Aorta (tissue), 5 donors: ENCODE measurements around the gene RGS7. TPM values are rescaled to one million over a fixed set of nuclear protein-coding genes. Genes with fewer than 3 reads are reported as not detected.
"Not testable (repeated sequence)": the region's sequence is repeated elsewhere in the genome, so short reads cannot be mapped to it uniquely, and the experiment has no call there.

Experiments used
- ATAC-seq: fragments of 200-7000 bp; cut with Tn5 transposase; one replicate; pipeline ENCODE4 v1.9.1; 2022; ENCODE audit warnings: moderate library complexity; ENCODE audit not compliant: low FRiP score
- DNase-seq, 2 donors: peaks; one replicate each; pipeline ENCODE4 v3.0.0-alpha.2; 2020
- H3K27ac ChIP-seq, 2 donors: one replicate each; pipeline ENCODE4 v1.5.1; 2013; ENCODE audit warnings: low read length in 2 of 2, mild to moderate bottlenecking in 2 of 2, moderate library complexity in 2 of 2, control low read depth in 1 of 2, inconsistent platforms in 1 of 2, low read depth in 1 of 2
- H3K27me3 ChIP-seq, 2 donors: one replicate each; pipeline ENCODE4 v1.6.1; 2013; ENCODE audit warnings: control low read depth in 1 of 2, low read length in 1 of 2, mild to moderate bottlenecking in 1 of 2, moderate library complexity in 1 of 2; ENCODE audit not compliant: insufficient read depth in 2 of 2, control insufficient read depth in 1 of 2
- H3K36me3 ChIP-seq, 2 donors: one replicate each; pipeline ENCODE4 v1.6.1; 2013; ENCODE audit warnings: control low read depth in 1 of 2, low read length in 1 of 2, mild to moderate bottlenecking in 1 of 2; ENCODE audit not compliant: insufficient read depth in 2 of 2, control insufficient read depth in 1 of 2
- H3K4me1 ChIP-seq, 2 donors: one replicate each; pipeline ENCODE4 v1.6.1; 2013; ENCODE audit warnings: low read length in 2 of 2, control low read depth in 1 of 2, mild to moderate bottlenecking in 1 of 2, moderate library complexity in 1 of 2; ENCODE audit not compliant: insufficient read depth in 2 of 2, control insufficient read depth in 1 of 2
- H3K4me3 ChIP-seq, 2 donors: one replicate each; pipeline ENCODE4 v1.5.1; 2013; ENCODE audit warnings: low read length in 2 of 2, control low read depth in 1 of 2, mild to moderate bottlenecking in 1 of 2
- H3K9me3 ChIP-seq: one replicate; pipeline ENCODE4 v1.6.1; 2013; ENCODE audit warnings: mild to moderate bottlenecking, low read length; ENCODE audit not compliant: control insufficient read depth
- WGBS, 2 donors: extraction: QIAGEN DNeasy Blood & Tissue Kit; methylation state at CpG; one replicate each; pipeline ENCODE4 v1.1.7; 2013; 5-methylcytosine and 5-hydroxymethylcytosine counted together
- intact Hi-C, 2 donors: fragments of 100-400 bp; cut with DNase I; formaldehyde crosslinking; loops; one replicate each; pipeline versions ENCODE4 v1.14.2 to v1.15.0; 2022
- polyA plus RNA-seq, 2 donors: library from polyadenylated mRNA; stranded (reverse); fragments of 200-250 nt; gene quantifications; one replicate each; pipeline ENCODE4 v1.2.3, GENCODE V29; 2013
- total RNA-seq, 2 donors: library from RNA; stranded (reverse); fragmentation: NEBNext Ultra II Directional; extraction: Animal tissue kit (Norgen Biotek cat#: 25700); gene quantifications; one replicate each; pipeline ENCODE4 v1.2.1, GENCODE V29; 2021
- donor health status: healthy with polysubstance abuse.
- donor health status: Bipolar disorder and iron deficiency.
- donor health status: DM: no; HTN: no; CAD: no.
- donor health status: DM: no; HTN: no; CAD: no.
- donor health status: DM: yes; HTN: yes; CAD: no.

RGS7 gene
- total and polyA plus RNA-seq, 4 donors: not detected

DNA sequence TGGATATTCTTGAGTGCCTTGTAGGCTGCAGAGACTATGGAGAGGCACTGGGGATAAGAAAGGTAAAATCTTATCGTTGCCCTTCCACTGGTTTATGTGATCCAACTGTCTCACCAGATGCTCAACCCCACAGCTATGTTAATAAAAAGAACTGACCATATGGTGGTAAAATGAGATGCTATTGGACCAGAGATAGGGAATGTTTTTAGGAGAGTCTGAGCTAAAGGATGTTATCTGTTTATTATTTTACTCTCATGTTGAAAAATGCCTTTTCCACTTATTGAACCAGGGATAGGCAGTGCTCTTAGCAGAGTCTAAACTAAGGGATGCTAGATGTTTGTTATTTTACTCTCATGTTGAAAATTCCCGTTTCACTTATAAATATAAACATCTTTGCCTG lies 572.2 kb downstream of the RGS7 start:
- Histone ChIP-seq H3K27me3 (no peaks in the 10 kb centered on the region), H3K4me1 (no peaks in the 10 kb centered on the region), H3K27ac (no peak overlapping the region), H3K9me3 (no peaks in the 10 kb centered on the region), H3K36me3 (no peaks in the 10 kb centered on the region), H3K4me3 (no peak overlapping the region)
- no peak for DNase-seq
- WGBS, 2 donors: 69 to 79% methylated on average over 2 of the region's 2 CpGs
- no peak for ATAC-seq
- intact Hi-C loops: no loop called here

DNA sequence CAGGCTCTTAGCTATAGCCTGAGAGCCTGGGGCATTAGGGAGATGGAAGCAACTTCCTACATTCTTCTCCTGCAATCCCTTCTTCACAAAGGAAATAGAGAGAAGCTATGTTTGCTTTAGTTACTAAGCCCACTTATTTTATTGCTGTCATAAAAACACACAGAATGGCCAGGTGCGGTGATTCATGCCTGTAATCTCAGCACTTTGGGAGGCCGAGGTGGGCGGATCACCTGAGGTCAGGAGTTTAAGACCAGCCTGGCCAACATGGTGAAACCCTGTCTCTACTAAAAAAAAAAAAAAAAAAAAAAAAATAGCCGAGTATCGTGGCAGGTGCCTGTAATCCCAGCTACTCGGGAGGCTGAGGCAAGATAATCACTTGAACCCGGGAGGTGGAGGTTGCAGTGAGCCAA lies 573.3 kb downstream of the RGS7 start:
- H3K36me3 ChIP-seq, H3K27me3 ChIP-seq, DNase-seq, ATAC-seq, H3K9me3 ChIP-seq, intact Hi-C loops, H3K4me1 ChIP-seq, H3K27ac ChIP-seq, H3K4me3 ChIP-seq: not testable (repeated sequence)
- WGBS, 2 donors: 77 to 86% methylated on average over 7 of the region's 7 CpGs

- no peaks in the 10 kb centered on the region for H3K36me3 ChIP-seq
- no peak overlapping the region for H3K27ac ChIP-seq
- H3K4me1 ChIP-seq: no peaks in the 10 kb centered on the region
- no peaks in the 10 kb centered on the region for H3K9me3 ChIP-seq
- intact Hi-C loops: no loop called here
- DNase-seq (no peak), ATAC-seq (no peak)
- WGBS, 2 donors: 37 to 44% methylated on average over 2 of the region's 2 CpGs
- no peaks in the 10 kb centered on the region for H3K27me3 ChIP-seq
- H3K4me3 ChIP-seq: no peak overlapping the region
Observed at GRCh38 chr1:240776237-240776636, 580.8 kb downstream of the RGS7 start.

DNA sequence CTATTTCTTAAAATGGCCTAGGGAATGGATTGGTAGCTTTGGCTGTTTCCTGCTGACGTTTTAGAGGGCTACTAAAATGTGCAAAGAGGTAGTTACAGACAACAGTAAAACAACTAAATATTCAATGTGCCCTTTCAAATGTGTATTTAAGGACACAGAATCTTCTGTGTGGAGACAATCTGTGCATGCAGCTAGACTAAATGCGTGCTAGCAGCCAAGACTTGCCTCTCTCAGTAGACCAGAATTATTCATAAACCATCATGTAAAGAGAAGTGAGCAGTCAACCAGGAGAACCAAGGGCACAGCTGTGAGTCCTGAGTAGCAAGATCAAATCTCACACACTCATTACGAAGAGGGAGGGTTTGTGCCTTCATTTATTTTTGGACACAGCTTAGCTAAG lies 584.9 kb downstream of the RGS7 start:
- DNase-seq (no peak), ATAC-seq (no peak)
- 61 to 68% methylated on average over 3 of the region's 3 CpGs for WGBS, 2 donors
- peaks cover 0 to 1% of the 10 kb centered on the region in 2 donors for H3K27me3 ChIP-seq
- H3K4me3 ChIP-seq: no peak overlapping the region
- no peaks in the 10 kb centered on the region for H3K36me3 ChIP-seq
- no peaks in the 10 kb centered on the region for H3K9me3 ChIP-seq
- no peak overlapping the region for H3K27ac ChIP-seq
- intact Hi-C loops: no loop called here
- H3K4me1 ChIP-seq: no peaks in the 10 kb centered on the region

GRCh38 chr1:240771450-240771849 lies 585.6 kb downstream of the RGS7 start:
- H3K4me3 ChIP-seq: no peak overlapping the region
- H3K9me3 ChIP-seq: no peaks in the 10 kb centered on the region
- no peak for ATAC-seq
- DNase-seq: no peak
- intact Hi-C loops: no loop called here
- WGBS, 2 donors: 90 to 91% methylated on average over 15 to 16 of the region's 16 CpGs
- no peak overlapping the region for H3K27ac ChIP-seq
- H3K27me3 ChIP-seq: peaks cover 0 to 1% of the 10 kb centered on the region in 2 donors
- H3K4me1 ChIP-seq: no peaks in the 10 kb centered on the region
- no peaks in the 10 kb centered on the region for H3K36me3 ChIP-seq

DNA sequence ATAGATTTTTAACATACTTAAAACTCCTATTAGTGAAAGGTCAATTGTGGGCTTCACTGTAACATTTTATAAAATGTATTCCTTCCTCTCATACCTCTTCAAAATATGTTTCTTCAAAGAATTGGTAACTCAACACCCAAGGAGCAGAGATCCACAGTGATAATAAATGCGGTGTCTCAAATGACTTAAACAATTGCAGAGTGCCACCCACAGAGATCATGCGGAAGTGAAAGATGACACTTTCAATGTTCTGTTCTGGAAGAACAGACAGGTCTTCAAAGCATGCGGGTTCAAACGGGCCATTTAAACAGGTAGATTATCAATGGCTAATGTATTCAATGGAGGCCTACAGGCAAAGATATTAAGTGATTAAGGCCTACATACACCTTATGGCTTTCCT lies 588.0 kb downstream of the RGS7 start:
- Histone ChIP-seq H3K4me3 (no peak overlapping the region), H3K9me3 (no peaks in the 10 kb centered on the region), H3K36me3 (no peaks in the 10 kb centered on the region), H3K4me1 (no peaks in the 10 kb centered on the region), H3K27me3 (peaks cover 0 to 1% of the 10 kb centered on the region in 2 donors), H3K27ac (no peak overlapping the region)
- no peak for ATAC-seq
- DNase-seq: no peak
- intact Hi-C loops: no loop called here
- WGBS, 2 donors: 88 to 91% methylated on average over 4 of the region's 4 CpGs

DNA sequence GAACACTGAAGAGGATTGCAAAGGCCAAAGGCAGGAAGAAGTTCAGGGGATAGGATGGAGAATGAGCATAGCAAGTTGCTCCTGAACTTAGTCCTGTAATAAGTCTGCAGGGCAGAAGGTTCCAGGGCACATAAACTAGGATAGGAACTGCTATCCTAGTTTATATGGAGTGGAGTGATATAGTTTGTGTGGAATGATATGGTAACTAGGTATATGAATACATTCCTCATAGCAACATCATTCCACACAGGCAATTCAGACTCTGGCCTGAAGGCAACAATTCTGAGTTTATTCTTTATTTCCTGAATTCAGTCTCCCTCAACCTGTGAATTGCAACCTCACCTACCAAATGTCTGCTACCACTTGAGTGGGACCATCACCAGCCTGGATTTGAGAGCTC lies 590.2 kb downstream of the RGS7 start:
- Histone ChIP-seq H3K27ac (no peak overlapping the region), H3K4me3 (no peak overlapping the region), H3K4me1 (no peaks in the 10 kb centered on the region), H3K9me3 (no peaks in the 10 kb centered on the region), H3K27me3 (peaks cover 0 to 1% of the 10 kb centered on the region in 2 donors), H3K36me3 (no peaks in the 10 kb centered on the region)
- ATAC-seq (no peak), DNase-seq (no peak)
- intact Hi-C loops: no loop called here

DNA sequence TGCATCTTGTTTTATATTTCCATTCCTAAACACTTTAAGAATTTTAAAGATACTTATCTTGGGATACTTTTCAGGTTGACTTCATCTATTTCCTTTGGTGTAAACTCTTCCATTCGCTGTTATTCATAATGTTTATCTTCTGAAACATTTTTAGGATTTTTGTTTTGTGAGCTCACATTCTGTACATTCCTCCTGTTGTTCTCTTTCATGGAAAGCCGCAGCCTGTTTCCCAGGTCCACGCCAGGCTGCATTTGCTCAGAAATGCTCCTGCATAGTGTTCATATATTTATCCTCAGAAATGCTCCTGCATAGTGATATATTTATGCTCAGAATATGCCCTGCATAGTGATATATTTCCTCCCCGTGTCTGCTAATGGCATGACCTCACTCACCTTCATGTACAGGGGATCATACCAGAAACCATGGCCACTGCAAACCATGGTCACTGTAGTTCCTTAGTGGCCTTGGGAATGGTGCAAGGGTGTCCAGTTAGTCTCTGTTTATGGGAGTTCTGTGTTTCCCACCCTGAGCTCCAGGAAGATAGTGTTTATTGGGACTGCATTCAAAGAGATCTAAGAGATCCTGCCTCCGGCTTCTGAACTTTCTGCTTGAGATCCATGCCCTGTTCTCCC lies 591.2 kb downstream of the RGS7 start:
- H3K9me3 ChIP-seq: no peaks in the 10 kb centered on the region
- 20 to 22% methylated on average over 5 of the region's 5 CpGs for WGBS, 2 donors
- no peak for DNase-seq
- H3K27ac ChIP-seq: no peak overlapping the region
- H3K36me3 ChIP-seq: no peaks in the 10 kb centered on the region
- ATAC-seq: no peak
- no peak overlapping the region for H3K4me3 ChIP-seq
- peaks cover 0 to 1% of the 10 kb centered on the region in 2 donors for H3K27me3 ChIP-seq
- intact Hi-C loops: no loop called here
- no peaks in the 10 kb centered on the region for H3K4me1 ChIP-seq

- Histone ChIP-seq H3K4me3 (no peak overlapping the region), H3K4me1 (no peaks in the 10 kb centered on the region), H3K27me3 (no peaks in the 10 kb centered on the region), H3K36me3 (no peaks in the 10 kb centered on the region), H3K27ac (no peak overlapping the region), H3K9me3 (no peaks in the 10 kb centered on the region)
- no peak for DNase-seq
- intact Hi-C loops: no loop called here
- ATAC-seq: no peak
- 95 to 98% methylated on average over 12 of the region's 12 CpGs for WGBS, 2 donors
Observed at GRCh38 chr1:240763771-240764170, 593.2 kb downstream of the RGS7 start.
